ENCODE data around the gene REEP3.
A peak's percentile ranks its signal among the peaks of the same experiment; 100 is the strongest.
"Not testable (repeated sequence)": the region's sequence is repeated elsewhere in the genome, so short reads cannot be mapped to it uniquely, and the experiment has no call there.

The REEP3 gene, protein sequence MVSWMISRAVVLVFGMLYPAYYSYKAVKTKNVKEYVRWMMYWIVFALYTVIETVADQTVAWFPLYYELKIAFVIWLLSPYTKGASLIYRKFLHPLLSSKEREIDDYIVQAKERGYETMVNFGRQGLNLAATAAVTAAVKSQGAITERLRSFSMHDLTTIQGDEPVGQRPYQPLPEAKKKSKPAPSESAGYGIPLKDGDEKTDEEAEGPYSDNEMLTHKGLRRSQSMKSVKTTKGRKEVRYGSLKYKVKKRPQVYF

DNA sequence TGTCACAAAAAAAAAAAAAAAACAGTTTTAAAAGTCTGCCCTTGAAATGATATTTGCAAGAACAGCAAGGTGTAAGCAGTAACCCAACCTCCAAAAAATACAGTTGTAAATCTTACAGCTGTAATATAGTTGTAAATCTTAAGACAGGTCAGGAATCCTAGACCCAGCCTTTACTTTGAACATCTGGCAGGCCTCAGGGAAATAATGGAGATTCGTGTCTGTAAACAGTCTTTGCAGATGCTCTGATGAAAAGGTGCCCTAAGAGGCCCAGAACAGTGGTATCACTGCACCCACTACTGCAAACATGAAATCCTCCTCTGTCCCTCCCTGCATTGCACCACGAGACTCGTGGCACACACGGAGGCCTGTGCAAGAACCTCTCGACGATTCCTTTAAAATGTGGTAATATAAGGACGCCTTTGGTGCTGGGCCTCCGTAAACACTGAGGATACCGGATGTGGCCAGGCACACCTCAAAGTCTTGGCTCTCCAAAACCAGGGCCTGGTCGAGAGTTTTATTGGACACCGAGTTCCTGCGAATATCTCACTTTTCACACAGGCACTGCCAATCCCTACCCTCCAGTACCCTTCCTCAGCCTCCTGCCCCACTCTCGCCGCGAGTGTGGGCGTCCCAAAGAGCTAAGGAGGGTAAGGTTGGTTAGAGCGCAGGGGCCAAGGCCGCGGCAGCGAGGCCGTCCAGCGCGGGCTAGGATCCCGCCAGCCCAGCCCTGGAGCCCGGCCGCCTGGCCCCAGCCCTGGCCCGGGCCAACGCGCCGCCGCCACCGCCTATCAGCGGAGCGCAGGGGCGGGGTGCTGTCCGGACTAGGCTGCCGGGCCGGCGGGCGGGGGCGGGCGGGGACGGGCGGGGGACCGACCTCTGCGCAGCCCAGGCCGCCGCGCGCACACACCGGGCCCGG, at the start of gene REEP3:
REEP3 (plus strand) TSS at position 902 of the 916 bp plus-strand sequence. CDS start 145 bp downstream, outside the sequence.
- peak; percentile 15 to 26 for DNase-seq (ENCODE audit: low read depth in 2 of 2)

DNA sequence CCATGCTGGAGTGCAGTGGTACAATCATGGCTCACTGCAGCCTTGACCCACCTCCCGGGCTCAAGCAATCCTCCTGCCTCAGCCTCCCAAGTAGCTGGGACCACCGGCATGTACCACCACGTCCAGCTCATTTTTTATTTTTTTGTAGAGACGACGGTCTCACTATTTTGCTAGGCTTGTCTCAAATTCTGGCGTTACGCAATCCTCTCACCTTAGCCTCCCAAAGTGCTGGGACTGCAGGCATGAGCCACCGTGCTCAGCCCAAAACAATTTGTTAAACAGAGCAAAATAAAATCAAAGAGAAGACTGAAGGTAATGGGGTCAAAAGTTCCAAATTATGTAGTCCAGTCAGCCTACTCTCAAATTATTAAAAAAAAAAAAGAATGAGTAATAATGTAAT, 46.7 kb upstream of the REEP3 start:
- no peak for DNase-seq (ENCODE audit: low read depth in 2 of 2)

DNA sequence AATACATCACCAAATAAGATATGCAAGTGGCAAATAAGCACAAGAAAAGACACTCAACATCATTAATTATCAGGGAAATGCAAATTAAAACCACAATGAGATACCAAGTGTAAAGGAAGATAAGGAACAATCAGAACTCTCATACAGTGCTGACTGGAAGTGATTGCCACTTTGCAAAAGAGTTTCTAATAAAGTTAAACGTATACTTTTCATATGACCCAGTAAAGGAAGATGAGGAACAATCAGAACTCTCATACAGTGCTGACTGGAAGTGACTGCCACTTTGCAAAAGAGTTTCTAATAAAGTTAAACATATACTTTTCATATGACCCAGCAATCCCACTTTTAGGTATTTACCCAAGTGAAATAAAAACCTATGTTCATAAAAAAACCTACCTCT, 43.3 kb upstream of the REEP3 start:
- no peak for DNase-seq (ENCODE audit: low read depth in 2 of 2)

DNA sequence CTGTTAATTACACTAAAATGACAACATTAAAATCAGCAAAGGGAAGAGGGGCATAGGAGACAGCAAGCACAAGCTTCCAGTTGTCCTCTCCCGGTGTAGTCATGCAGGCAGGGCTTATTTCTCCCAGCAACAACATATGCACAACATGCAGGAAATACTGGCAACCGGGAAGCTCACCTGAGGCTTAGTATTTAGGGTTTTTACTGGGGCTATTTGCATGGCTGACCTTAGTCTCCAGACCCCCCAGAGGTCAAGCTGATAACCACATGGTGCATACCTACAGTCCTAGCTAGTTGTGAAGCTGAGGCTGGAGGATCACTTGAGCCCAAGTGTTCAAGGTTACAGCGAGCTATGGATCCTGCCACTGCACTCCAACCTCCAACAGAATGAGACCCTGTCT, 42.6 kb upstream of the REEP3 start:
- DNase-seq (ENCODE audit: low read depth in 2 of 2): no peak

DNA sequence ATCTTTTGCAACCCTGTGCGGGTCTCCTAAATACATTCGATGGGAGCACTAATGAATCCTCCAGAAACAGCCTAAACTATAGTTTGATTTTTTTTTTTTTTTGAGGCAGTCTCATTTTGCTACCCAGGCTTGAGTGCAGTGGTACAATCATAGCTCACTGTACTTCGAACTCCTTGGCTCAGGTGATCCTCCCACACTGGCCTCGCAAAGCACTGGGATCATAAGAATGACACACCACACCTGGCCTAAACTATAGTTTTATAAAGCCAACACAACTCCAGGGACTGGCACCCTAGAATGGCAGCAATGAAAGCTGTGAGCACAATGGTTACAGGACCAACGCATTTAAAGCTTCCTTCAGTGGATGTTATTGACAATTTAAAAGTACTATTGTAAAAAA, 41.0 kb upstream of the REEP3 start:
- DNase-seq (ENCODE audit: low read depth in 2 of 2): no peak

DNA sequence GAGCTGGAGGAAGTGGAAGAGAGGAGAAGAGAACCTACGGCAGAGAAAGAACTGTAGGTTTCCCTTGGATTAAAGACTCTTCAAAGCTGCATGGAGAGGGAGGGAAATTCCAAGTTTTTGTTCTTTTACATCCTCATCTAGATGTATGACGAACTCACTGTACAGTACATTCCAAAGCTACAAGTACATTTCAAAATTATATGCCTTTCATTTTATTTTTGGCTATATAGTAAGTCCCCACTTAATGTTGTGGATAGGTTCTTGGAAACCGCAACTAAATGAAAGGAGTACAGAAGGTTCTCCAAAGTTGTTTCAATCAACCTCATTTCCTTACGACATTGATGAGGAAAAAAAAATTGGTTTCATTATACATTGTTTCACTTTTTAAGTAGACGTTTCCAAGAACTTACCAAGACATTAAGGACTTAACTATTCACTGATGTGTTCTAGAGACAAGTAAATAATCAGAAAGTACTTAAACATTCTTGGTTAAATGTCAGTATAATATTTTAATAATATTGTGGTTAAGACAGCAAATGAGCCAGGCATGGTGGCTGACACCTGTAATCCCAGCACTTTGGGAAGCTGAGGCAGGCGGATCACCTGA, 39.3 kb upstream of the REEP3 start:
- no peak for DNase-seq (ENCODE audit: low read depth in 2 of 2)

DNA sequence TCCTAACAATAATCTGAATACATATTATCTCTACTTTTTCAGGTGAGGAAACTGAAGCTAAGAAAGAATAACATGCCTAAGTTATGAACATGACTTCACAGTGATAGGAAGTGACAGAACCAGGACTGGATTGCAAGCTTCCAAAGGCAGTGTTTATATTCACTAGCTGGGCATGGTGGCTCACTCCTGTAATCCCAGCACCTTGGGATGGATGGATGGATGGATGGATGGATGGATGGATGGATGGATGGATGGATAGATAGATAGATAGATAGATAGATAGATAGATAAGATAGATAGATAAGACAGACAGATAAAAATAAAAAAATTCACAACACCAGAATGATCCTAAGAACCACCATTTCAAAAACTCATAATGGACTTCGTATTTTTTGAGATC, 37.2 kb upstream of the REEP3 start:
- no peak for DNase-seq (ENCODE audit: low read depth in 2 of 2)

DNA sequence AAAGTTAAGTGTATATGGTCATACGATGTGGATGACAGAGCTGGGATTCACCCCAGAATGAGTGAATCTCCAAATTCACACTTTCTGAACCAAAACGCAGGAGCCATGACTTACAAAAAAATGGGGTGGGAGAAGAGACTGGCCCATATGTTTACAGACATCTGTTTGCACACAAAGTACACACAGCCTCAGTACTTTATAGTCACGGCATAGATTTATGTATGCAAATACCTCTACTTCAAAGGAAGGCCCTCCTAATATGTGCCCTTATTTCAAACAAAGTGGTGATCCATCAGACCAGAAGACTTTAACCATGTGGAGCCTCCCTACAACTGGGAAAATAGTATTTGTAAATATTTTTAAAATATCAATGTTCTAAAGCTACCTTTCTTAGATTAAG, 33.2 kb upstream of the REEP3 start:
- no peak for DNase-seq (ENCODE audit: low read depth in 2 of 2)

DNA sequence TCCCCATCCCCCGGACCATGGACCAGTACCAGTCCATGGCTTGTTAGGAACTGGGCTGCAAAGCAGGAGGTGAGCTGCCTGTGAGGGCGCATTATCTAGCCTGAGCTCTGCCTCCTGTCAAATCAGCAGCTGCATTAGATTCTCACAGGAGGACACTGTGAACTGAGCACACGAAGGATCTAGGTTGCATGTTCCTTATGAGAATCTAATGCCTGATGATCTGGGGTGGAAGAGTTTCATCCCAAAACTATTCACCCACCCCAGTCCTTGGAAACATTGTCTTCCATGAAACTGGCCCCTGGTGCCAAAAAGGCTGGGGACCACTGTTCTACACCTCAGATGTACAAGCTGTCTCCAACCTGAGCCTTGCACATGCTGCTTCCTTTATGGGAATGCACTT, 31.4 kb upstream of the REEP3 start:
- DNase-seq (ENCODE audit: low read depth in 2 of 2): no peak

DNA sequence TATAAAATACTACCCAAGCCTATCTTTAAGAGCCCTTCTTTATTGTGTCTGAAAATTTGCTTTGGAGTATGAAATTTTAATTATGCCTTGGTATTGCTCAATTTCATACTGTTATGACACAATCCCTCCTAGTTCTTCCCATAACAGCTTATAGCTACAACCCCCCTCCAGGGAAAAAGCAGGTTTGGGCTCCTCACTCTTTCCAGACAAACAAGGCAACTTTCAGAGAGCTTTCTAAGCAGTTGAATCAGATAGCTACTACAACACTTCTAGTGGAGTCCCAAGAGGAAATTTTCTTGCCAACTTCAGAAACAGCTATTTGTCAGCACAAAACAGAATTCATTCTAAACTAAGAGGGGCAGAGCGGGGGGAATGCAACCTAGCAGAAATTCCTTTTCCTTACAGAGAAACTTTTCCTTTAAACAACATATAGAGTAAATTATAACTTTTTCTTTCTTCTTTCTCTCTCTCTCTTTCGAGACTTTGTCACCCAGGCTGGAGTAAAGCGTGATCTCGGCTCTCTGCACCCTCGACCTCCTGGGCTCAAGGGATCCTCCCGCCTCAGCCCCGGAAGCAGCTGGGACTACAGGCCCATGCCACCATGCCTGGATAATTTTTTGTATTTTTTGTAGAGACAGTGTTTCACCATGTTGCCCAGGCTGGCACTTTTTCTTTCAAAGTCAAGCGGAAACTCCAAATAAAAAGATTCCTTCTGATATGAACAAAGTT, 29.4 kb upstream of the REEP3 start:
- no peak for DNase-seq (ENCODE audit: low read depth in 2 of 2)

DNA sequence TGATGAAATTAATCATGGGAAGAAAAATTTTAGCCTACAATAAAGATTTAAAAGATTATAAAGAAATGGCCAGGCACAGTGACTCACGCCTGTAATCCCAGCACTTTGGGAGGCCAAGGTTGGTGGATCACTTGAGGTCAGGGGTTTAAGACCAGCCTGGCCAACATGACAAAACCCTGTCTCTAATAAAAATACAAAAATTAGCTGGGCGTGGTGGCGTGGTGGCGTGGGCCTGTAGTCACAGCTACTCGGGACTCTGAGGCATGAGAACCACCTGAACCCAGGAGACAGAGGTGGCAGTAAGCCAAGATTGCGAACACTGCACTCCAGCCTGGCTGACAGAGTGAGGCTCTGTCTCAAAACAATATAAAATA, 28.9 kb upstream of the REEP3 start:
- not testable (repeated sequence) for DNase-seq (ENCODE audit: low read depth in 2 of 2)

DNA sequence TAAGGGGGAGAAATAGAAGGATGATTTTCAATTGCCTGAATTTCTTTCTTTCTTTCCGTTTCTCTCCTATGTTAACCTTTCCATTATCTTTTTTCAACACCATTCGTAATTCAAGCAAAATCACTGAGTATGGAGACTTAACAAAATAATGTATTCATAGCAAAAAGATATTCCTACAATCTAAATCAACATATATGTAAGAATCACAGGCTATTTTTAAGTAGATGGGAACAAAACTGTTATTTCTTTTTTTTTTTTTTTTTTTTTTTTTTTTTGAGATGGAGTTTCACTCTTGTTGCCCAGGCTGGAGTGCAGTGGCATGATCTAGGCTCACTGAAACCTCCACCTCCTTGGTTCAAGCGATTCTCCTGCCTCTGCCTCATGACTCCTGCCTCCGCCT, 28.2 kb upstream of the REEP3 start:
- no peak for DNase-seq (ENCODE audit: low read depth in 2 of 2)

DNA sequence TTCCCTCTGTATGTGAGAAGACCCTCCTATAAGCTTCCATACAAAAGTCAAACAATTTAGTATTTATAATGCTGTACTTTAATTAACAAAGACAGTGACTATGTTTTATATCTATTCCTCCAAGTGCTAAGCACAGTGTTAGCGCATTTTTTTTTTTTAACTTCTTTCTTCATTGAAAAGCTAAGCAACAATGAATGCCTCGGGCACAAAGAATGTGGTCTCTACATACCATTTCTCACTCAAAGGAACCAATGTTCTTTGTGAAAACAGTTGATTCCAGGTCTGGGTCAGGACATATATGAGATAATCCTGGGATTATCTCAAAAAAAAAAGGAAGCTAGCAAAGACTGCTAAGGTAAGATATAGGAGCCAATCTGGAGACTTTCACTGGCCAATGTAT, 26.2 kb upstream of the REEP3 start:
- no peak for DNase-seq (ENCODE audit: low read depth in 2 of 2)

DNA sequence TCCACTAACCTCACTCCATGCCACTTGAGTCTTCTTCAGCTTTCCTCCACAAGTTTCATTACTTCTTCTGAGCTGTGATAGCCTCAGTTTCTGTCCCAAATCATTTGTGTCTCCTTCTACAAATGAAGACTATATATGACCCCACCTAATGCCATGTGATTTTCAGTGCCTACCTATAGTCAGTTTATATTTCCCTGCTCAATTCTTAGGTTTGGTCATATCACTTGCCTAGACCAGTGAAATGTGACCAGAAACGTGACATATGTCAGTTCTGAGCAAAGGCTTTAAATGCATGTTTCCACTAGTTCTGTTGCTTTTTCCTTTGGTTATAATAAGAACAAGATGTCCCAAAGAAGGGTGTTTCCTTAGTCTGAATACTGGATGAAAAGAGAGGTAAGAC, 24.6 kb upstream of the REEP3 start:
- no peak for DNase-seq (ENCODE audit: low read depth in 2 of 2)

DNA sequence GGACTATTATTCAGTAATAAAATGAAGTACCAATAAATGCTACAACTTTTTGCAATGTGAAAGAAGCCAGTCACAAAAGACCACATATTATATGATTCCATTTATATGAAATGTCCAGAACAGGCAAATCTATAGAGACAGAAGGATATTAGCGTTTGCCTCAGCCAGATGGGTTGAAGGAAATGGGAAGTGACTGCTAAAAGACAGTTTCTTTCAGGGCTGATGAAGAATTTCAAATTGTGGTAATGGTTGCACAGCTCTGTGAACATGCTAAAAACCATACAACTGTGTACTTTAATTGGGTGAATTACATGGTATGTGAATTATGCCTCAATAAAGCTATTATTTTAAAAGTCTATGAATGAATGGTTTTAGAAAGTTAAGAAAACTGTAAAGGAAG, 23.9 kb upstream of the REEP3 start:
- no peak for DNase-seq (ENCODE audit: low read depth in 2 of 2)

DNA sequence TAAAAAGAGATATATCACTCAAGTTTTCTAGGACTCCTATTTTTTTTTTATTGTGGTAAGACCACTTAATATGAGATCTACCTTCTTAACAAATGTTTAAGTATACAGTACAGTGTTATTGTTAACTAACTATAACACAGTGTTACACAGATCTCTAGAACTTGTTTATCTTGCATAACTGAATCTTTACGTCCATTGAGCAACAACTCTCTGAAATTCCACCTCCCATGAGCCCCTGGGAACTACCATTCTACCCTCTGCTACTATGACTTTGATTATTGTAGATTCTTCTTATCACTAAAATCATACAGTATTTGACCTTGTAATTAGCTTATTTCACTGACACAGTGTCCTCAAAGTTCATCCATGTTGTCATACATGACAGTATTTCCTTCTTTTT, 22.5 kb upstream of the REEP3 start:
- no peak for DNase-seq (ENCODE audit: low read depth in 2 of 2)

DNA sequence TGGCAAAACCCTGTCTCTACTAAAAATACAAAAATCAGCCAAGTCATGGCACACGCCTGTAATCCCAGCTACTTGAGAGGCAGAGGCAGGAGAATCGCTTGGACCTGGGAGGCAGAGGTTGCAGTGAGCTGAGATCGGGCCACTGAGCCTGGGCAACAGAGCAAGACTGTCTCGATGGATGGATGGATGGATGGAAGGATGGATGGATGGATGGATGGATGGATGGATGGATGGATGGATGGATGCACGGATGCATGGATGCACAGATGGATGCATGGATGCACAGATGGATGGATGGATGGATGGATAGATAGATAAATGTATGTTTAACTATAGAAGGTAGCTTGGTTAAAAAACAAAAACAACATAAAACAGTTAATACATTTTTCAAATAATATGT, 20.6 kb upstream of the REEP3 start:
- not testable (repeated sequence) for DNase-seq (ENCODE audit: low read depth in 2 of 2)

DNA sequence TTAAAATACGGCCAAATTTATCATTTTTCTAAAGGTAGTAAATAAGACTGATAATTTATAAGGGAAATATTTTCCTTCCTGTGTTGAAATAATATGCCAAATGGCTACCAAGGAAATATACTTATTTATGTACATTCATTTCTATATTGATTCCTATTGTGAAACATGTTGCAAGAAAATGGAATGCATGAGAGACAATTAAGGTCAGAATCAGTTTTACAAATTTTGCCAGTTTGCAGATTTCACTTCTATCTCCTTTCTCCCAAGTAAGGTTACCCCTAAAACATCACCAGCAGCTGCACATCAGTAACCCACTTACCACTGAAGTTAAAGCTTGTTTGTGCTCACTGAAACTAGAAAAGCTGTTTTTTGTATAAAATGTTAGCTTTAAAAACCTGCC, 19.2 kb upstream of the REEP3 start:
- no peak for DNase-seq (ENCODE audit: low read depth in 2 of 2)

DNA sequence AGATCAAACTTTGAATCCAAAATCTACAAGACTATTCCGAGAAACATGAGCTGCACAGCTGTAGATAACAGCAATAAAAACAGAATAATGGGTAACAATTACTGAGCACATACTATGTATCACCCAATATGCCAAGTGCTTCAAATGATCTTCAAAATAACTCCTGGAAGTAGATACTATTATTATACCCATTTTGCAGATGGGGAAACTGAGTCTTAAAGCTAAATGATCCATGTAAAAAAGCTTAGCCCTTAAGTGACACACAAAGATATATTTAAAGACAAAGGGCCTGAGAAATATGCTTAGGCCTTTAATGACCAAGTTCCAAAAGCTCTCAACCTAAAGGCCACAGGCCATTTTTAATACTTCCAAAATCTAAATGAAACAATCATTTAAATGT, 18.4 kb upstream of the REEP3 start:
- DNase-seq (ENCODE audit: low read depth in 2 of 2): no peak

DNA sequence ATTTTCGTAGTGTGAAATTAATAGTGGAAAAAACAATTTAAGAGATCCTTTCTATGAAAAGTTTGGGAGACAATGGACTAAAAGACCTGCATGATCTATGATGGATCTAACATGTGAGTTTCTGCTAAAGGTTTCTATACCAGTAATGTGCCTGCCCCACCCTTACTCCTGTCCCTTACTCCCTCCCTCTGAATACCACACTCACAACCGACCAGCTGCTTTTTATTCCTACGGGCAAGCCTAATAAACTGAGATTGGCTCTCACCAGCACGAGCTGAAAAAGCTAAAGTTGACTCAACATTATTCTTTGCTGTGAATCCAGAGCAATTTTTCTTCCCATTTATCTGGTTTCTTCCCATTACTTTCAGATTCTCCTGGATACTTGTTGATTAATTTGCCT, 17.8 kb upstream of the REEP3 start:
- no peak for DNase-seq (ENCODE audit: low read depth in 2 of 2)

DNA sequence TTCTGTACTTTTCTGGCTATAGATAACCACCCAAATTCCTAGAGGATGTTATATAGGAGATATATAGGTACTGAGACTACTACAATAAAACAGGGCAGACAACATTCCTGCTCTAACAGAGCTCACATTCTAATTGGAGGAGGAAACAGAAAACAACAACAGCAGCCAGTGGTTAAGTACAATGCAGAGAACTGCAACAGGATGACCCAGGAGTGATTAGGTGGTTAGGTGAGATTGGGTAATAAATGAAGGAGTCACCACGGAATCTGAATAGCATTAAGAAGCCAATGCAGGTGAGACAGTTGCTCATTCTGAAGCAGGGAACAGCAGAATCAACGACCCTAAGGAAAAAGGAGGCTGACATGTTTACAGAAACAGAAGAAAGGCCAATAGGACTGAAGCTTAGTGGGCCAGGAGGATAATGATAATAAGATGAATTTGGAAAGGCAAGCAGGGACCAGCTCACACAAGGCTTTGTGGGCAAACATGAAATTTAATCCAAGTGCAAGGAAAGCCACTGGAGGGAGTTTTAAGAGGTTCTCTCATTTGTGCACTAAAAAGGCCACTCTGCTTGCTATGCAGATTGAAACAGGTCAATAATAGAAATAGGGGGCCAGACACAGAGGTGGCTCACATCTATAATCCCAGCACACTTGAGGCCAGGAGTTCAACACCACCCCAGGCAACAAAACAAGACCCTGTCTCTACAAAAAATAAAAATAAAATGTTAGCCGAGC, 16.9 kb upstream of the REEP3 start:
- DNase-seq (ENCODE audit: low read depth in 2 of 2): no peak

DNA sequence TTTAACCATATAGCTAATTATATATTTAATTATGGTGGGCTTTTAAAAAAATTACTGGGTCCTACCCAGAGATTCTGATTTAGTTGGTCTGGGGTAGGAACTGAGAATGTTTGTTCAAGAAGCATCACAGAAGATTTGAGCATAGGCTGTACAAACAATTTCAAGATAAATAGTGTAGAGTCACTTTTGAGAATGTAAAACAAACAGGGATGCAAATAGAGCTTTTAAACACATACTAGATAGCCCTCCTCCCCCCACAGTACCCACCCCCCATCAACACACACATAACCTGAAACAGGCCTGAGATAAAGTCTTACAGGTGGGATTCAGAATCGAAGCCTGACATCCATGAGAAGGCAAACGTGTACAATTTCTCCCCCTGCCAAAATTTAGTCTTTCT, 15.6 kb upstream of the REEP3 start:
- DNase-seq (ENCODE audit: low read depth in 2 of 2): no peak
